GM21528 (cell line): ENCODE results near the gene EEF1G.
"Not testable (repeated sequence)": the region's sequence is repeated elsewhere in the genome, so short reads cannot be mapped to it uniquely, and the experiment has no call there.

ENCODE experiments used
- ATAC-seq: cut with Tn5 transposase; IDR thresholded peaks from one replicate; pipeline ENCODE4 v1.9.1; 2021; ENCODE audit warnings: mild to moderate bottlenecking, moderate library complexity; ENCODE audit not compliant: unreplicated experiment, low FRiP score

The EEF1G gene

DNA sequence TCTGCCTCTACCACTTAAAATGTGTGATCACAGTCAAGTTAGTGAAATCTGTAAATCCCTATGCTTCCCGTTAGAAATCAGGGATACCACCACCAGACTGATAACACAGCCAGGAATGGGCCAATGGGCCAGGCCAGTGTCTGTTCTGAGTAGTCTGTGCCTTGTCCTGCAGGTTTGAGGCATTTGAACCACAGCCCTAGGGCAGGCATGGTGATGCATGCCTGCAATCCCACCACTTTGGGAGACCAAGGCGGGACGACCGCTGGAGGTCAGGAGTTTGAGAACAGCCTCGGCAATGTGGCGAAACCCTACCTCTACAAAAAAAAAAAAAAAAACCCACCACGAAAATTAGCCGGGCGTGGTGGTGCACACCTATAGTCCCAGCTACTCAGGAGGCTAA lies 15.0 kb downstream of the EEF1G start:
- ATAC-seq, result no peak

DNA sequence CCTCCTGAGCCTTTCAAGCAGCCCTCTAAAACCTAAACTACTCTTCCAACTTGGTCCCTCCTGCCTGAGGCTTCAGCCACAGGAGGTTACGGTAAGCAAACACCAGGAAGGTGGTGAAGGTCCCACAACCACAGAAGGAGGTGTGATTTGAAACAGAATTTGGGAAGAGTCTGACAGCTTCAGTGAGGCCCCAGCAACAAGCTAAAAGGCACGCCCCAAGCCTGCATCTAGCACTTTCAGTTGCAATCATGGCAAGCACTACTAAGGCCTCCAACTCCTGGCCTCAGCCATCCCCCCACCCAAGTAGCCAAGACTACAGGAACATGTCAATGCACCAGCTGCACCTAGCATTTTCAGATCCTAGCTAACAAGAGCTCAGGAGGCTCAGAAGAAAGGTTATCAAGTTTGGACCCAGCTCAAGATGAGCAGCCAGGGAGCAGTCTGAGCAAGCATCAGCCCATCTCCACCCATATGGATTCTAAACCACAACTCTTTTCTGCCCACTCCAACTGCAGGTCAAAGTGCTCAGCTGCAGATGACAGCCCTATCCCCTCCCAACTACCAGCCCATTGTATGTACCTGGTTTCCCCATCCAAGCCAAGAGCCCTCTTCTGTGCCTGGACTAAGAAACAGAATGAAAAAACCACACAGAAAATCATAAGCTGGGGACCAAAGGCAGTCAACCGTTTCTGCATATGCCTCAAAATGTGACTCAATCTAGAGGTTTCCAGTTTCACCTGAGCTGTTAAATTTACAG lies 16.6 kb downstream of the EEF1G start:
- peak; percentile 26 for ATAC-seq

DNA sequence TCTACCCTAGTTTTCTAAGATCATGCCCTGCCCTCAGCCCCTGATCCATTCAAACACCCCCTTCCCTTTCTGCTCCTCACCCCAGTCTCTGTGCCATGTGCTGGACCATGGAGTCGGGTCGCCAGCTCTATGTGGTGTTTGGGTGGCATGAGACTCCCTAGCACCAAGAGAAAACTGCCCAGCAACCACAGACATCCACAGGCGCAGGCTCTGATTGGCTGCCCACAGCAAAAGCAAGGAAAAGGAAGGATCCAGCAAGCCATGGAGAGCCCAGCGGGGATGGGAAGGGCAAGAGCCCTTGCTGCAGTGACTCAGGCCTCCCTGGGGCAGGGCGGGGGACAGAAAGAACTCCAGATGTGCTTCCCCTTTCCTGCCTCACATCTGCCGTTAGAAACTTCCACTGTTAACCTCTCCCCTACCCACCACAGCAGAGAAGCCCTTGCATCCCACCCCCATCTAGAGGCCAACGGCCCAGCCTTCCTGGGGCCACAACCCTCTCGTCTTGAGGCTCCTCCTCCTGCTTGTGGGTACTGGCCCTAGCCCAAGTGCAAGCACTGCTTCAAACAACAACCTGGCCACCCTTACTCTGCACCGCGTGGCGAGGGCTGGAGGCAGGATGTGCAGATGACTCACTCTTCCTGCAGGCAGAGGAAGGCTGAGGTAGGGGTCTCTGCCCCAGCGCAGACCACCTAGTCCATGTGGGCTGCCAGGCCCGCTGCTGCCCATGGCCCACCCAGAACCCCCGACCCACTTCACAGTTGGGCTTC lies 17.4 kb downstream of the EEF1G start:
- peak; percentile 37 for ATAC-seq

DNA sequence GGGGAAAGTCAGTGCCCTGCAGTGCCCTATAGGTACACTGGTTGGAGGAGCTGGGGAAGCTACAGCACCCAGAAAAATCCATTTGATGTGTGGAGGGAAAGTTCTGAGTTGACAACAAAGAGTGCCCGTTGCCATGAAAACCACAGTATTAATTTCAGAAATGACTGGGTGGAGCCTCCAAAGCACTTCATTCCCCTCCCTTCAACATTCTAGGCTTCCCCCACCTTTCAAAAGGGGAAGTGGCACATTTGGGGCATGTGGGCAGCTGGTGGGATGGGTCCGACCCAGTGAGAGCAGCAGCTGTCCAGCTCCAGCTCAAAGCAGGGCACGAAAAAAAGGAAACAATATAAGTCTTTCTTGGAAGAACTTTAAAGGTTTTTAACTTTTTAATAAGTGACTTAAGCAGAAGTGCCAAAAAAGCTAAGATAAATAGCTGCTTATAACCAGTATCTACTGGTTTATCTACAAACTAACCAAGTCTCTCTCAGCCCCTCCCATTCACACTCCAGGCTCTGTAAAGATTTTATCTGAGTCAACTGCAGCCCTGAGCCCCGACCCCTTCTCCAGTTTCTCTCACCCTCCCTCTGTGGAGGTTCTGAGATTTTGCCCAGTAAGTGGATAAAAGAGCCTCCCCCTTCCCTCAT lies 18.1 kb downstream of the EEF1G start:
- no peak for ATAC-seq

DNA sequence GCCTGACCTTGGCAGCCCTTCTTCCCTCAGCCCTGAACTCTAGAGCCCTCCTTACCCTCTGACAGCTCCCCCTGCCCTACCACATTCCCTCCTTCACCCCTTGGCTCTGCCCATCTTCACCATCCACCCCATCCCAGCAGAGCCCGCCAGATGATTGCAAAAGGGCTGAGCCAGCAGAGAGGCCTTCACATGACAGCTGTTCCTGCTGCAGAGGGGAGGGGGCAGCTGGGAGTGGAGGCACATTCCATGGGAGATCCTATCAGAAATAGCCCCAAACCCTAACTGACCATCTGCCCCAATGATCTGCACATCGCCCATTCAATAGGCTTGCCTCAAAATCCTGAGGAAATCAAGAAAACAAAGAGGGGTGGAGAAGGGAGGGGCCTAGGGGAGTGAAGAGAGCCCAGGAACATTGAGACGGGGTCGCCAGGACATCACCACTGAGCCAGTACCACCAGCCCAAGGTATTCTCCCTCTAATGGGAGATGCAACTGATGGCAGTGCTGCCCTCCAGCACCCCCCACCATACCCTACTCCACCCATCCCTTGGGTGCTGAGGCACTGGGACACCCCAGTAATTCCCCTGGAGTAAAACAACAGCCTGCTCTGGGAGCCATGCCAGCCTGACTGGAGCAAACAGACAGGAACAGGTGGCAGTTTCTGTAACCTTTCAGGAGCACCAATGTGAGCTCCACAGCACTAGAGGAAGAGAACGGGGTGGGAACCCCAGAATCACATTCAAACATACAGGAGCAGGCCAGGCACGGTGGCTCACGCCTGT lies 19.1 kb downstream of the EEF1G start:
- no peak for ATAC-seq

DNA sequence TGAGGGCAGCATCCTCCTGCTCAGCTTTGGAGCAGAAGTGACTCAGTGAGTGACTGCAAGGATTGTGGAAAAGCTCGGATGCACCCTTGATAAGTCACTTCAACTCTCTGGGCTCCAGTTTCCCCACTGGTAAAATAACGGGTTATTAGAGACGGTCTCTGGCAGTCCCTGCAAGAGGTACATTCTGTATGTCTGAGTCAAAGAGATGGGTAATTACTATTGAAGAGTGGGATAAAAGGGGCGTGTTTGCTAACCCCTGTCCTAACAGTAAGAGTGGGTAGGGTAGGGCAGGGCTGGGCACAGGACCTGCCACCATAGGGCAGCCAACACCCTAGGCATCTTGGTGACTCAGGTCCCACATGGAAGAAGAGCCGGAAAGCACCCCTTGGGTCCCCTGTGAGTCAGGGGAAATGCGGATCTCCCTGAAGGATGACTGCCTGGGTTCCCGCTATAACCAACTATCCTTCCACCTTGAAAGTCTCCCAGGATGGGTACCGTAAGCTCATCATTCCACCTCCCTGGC lies 19.8 kb downstream of the EEF1G start:
- ATAC-seq, result no peak

DNA sequence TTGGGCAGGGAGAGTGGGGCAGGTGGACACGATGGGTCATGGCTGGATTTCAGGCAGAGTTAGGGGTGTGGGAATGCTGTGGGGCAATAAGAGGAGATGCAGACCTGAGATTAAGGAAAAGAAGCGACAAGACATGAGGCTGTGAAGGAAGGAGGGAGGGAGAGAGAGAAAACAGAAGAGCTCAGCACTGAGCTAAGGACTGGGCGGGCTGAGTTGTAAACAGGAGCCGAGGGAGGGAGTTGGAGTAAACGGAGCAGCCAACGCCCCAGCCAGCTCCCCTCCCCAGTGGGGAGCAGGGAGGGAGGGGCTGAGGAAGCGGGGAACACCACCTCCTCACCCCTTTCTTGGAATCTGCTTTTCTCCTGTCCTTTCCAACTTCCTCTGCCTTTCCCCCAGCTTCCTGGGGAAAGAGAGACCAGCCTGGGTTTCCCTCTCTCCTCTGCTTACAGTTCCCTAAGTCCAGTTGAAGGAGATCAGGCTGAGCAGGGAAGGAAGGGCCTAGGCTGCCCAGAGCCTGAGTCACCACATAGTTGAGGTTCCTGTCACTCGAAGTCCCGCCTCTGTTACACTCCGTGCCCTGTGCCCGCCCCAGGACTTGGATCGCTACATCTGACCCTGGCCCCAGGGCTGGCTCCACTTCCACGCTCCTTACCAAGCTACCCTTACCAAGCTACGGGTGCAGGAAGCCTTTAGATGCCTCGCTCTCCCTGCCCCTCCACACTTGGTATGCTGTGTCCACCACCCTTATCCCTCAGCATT lies 20.4 kb downstream of the EEF1G start:
- no peak for ATAC-seq

DNA sequence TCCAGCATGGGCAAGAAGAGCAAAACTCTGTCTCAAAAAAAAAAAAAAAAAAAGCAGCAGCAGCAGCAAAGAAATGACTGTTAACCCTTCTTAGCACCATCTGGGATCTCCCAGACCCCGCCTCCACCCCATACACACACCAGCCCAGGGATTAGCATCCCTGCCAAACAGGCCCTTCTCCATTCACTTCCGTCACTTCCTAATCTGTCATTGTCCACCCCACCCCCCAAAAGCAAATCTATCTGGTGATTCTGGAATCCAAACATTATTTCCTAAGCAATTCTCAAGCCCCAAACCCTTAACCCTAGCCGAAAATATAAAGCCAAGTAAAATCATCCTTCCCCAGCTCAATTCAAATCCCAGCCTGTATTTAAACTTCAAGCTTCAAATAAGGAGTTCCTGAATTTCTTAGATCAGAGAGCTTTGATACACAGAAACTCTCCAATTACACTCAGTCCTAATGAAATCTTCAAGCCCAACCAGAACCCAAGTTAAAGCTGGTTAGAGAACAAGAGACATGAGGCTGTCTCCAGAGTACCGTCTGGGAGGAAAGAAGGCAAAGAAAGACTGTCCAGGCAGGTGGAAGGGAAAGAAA lies 21.1 kb downstream of the EEF1G start:
- no peak for ATAC-seq

DNA sequence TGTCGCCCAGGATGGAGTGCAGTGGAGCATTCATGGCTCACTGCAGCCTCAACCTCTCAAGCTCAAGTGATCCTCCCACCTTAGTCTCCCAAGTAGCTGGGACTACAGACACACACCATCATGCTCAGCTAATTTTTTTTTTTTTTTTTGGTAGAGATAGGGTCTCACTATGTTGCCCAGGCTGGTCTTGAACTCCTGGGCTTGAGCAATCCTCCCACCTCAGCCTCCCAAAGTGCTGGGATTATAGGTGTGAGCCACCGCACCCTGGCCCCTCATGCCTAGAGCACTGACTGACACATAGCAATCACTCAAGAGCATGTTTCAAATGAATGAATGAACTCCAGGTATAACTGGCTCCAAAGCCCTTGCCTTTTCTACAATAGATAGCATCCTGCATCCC lies 23.2 kb downstream of the EEF1G start:
- ATAC-seq, result not testable (repeated sequence)

DNA sequence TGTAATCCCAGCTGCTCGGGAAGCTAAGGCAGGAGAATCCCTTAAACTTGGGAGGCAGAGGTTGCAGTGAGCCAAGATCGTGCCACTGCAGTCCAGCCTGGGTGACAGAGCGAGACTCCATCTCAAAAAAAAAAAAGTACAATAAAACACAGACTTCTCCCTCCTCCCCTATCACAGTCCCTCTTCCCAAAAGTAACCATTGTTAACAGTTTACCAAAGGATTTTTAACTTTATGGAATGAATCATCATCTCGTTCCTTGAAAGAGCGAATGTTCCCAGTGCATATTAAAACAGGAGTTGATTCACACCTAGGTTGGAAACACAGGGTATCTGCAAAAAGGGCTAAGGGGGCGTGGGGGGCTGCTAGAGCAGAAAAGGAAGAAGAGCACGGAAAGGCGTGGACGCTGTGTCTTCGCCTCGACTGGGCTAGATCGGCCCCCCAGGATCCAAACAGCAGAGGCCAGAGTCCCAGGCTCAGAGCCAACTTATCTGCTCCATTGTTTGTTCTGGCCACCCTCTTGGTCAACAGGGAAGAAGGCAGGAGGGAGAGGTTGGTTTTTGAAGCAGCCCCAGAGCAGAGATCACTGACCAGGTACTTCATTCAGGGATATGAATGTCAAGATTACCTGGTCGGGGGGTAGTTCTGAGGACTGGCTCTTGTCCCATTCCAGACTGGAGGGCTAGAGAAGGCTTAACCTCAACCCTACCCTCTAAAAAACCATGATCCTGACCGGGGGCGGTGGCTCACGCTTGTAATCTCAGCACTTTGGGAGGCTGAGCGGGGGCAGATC lies 25.0 kb downstream of the EEF1G start:
- no peak for ATAC-seq

DNA sequence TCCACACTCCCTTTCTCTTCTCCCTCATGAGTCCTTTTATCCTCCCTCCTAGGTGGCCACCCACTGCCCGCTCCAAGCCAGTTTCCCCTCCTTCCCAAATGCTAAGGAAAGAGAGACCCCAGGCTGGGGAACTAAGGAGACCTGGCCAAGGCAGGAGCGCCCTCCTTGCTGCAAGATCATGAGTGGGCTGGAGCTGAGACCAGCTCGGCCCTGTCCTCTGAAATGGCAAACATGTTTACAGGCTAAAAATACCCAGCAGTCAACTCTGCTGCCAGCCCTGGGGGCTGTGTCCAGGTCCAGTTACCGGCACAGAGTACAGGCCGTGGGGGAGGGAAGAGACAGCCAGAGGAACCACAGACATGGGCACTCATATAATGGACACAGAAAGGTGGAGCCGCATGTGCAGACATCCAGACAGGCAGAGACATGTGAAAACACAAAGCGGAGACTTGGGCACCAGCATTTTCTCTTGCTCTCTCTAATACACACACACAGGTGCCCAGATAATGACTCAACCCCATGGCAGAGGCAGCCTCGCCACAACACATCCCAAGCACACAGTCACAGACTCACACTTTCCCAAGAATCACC lies 25.9 kb downstream of the EEF1G start:
- ATAC-seq, result no peak

DNA sequence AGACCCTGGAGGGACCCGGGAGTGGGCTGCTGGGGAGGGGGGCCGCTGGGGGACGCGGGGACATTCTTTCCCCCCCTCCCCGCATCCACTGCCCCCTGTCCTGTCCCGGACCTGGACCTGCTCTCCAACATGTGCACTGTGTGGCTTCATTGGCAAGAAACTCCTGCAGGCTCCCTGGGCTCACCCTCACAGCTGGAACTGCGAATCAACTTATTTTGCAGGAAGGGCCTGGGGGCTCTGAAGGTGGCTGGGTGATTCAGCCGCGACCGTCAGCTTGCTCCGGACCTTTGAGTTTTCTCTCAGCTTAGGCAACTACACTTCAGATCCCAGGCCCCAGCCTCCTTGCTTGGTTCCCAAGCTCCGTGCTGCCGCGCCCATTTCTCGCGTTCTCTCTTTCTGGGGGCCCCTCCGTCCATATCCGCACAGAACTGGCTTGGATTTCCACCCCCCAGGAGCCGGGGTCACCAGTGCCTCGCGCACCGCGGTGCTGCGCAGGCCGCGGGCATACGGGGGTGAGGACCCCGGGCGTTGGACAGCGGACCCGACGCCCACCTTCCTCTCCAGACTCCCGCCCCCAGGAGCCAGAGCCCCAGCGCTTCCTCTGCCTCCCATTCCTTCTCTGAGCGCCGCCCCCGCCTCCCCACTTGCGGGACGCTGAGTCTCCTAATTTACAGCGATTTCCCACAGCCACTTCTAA lies 26.6 kb downstream of the EEF1G start:
- no peak for ATAC-seq

DNA sequence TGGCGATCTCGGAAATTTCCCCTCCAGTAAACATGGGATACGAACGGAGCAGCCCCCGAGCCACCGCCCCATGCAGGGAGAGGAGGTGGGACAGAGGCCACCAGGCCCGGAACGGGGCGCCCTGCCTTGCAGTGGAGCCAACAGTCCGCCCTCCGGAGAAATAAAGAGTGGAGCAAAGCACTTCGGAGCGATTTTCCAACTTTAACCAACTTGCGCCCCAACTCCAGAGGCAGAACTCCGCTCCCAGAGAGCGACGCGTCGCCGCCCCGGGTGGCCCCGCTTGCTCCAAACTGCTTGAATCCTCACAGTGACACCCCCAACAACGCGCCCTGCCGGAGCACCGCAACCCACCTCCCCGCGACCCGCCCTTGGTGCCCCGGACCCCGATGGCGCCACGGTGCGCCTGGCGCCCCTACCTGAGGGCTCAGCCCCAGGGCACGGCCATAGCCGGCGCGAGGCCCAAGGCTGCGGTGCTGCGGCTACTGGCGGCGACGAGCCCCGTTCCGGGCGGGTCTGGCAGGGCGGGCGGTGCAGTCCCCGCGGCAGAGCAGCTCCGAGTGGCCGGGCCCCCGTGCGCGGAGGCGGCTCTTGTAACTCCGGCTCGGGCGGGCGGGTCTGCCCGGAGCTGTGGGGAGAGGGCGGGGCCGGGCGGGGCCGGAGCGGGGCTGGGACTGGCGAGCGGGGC lies 27.3 kb downstream of the EEF1G start, which contains the start of gene AHNAK:
TSS of gene AHNAK (minus strand) at position 563 of the 685 bp plus-strand sequence. CDS start 10,708 bp downstream, outside the sequence.
- ATAC-seq, result no peak

DNA sequence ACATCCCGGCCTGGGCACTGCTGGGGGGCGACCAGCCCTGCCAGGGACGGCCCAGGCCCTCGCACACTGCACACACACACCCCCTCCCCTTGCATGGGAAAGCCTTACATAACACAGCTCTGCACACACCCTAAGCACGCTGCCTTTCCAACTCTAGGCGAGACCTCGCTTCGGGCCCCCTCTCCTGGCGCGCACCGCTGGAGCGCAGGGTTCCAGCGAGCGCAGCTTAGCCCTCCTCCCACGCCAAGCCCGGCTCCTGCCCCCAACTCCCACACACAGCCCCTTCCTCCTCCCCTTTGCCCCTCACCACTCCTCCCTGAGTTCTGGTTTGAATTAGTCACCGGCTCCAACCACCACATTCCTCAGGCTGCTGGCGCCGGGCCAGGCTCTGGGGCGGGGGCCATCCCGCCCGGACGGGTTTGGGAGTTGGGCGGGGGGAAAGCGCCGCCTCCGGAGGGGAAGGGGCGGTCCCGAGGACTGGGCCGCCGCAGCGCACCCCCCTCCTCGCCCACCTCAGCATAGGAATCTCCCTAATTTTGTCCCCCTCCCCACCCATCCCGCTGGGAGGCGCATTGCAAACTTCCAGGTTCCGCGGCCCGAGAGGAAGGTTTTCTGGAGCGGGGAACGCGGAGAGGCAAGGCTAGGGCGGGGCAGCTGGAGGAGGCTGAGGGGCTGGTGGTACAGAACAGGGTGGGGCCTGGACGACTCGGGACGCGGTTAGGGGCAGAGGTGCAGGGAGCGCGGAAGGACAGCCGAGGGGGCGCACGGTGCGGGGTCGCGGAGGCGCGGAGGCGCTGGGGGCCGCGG lies 28.1 kb downstream of the EEF1G start:
- no peak for ATAC-seq

DNA sequence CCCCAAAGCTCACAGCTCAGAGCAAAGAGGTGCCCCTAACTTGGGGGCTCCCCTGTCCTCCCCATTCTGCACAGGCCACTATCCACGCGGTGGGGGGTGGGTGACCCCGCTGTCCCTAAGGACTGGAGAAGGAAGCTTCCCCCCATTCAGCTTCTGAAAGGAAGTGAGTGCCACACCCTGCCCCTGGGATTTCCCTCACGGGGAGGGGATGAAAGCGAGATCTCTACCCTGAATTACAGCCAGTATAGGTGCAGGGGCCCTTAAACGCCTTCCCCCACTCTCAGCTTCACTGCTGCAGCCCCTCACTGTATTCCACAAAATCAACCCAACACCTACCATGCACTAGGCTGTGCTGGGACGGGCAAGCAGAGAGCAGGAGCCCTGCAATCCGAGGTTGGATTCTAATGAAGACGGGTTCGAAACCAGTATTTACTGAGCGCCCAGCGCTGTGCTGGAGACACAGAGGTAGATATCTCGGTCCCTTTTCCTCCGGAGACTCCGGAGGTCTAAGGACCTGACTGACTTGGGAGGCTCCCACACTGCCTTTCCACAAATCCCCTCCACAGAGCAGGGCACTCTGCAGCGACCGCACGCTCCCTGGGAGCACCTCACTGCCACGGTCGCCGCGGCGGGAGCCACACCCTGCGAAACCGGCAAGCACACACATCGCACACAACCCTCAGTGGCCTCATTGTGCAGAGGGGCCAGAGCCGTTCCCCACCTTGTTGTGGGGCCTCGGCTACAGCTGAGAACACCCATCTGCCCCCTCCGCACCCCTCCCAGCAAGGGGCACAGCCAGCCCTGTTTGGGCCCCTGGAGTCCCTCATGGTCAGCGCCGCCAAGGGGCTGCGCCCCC lies 28.9 kb downstream of the EEF1G start:
- no peak for ATAC-seq
